HG03159 (cell line): Measurements from ENCODE around the gene SP140.
"Not testable (repeated sequence)": the region's sequence is repeated elsewhere in the genome, so short reads cannot be mapped to it uniquely, and the experiment has no call there.

ENCODE experiments used
- ATAC-seq: cut with Tn5 transposase; IDR thresholded peaks from one replicate; pipeline ENCODE4 v1.9.1; 2021; ENCODE audit warnings: mild to moderate bottlenecking, moderate library complexity; ENCODE audit not compliant: unreplicated experiment

The SP140 gene

DNA sequence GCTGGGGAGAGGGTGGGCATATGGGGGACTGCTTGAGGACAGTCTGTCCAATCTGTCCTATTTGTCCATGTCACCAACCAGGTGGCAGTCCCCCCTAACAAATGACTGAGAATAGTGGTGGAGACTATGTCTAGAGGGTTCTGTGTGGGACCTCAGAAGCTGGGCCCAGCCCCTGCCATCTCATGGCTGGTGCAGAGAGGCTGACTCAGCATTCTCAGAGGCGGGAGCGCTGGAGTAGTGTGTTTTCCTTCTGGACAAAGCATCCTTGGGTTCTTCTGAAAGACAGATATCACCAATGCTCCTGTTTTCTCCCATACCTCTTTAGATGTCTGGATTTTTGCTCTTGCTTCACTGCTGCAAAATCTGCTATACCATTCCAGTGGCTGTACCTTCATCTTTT is 57.4 kb downstream of the SP140 start:
- ATAC-seq: no peak

- ATAC-seq: no peak
Measured at GRCh38 chr2:230286048-230286447, 60.5 kb downstream of the SP140 start.

- not testable (repeated sequence) for ATAC-seq
Measured at GRCh38 chr2:230289311-230289710, 63.8 kb downstream of the SP140 start.

DNA sequence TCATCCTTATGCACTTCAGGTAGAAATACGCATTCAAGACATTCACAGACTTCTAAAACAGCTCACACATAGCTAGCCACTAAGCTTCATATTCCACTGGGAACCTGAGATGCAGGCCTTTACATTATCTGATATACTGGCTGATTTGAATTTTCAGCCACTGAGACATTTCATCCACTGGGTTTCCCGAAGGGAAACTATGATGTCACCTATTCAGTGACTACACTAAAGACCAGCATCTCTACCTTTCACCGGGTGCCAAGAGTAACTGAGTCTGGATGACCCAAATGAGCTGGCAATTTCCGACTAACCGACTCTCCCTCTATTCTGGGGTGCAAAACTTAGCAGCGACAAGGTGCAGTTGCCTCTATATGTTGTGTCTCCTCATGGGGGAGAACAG is 69.7 kb downstream of the SP140 start:
- no peak for ATAC-seq

- no peak for ATAC-seq
Measured at GRCh38 chr2:230296917-230297316, 71.4 kb downstream of the SP140 start.

DNA sequence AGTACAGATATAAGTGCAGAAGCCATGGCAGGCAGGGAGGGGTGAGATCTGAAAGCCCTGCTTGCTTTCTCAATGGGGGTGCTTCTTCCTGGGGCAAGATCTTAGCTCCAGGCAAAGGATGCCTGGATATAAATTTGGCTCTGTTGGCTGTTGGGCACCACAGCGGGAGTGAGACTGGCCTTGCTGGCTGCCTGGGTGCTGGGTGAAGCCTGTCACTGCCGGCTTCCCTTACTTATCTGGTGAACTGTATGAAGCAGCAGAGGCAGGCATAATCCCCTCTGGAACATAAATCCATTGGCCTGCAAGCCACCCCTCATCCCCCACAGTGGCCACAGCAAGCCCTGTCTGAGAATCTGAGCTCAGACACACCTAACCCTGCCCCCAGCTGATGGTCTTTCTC is 74.1 kb downstream of the SP140 start:
- no peak for ATAC-seq

DNA sequence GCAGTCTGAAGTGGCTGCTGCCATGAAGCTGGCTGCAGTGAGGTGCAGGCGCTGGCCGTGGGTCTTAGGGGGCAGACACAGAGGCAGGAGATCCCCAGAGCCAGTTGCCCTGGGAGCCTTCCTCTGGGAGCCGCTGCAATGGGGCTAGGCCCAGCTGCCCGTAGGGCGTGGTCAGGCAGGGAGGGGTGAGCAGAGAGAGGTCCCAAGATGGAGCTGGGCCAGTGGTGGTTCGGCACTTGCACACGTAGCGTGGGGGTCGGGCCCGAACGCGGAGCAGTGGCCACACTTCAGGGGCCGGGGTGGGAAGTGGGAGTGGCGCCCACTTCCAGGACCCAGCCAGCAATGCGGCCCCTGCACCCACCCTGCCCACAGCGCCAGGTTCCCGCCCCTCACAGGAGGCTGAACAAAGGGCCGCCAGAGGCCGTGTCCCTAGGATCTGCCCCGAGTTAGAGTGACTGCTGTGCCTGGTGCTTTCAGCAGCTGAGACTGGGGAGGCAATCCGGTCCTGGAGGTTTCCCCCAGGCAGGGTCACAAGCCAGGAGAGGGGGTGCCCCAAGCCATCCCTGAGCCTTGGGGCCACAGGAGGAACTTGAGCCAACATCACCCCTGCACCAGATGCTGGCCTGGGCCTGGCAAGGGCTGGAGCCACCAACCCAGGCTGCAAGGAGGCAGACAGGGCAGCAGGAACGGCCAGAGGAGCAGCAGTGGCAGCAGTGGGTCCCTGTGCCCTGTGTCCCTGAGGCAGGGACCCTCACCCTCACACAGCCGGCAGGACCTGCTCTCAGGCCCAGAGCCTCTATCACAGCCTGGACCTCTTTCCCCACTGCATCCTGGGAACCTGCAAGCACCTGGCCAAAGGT is 80.1 kb downstream of the SP140 start:
- no peak for ATAC-seq

DNA sequence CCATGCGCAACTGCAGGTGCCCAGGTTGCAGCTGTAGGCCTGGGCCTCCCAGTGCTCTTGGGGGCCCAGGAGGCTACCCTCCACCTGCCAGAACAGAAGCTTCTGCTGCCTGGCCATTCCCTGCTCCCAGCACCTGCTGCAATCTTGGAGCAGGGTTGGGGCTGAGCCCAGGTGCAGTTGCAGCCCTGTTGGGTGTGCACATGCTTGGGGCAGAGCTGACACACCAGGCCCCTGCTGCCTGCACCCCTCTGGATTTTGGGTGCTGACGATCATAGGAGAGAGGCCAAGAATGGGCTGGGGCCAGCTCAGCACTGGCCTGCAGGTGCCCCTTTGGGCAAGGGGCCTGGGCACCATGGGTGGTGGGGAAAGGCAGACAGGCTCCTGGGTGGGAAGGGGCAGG is 80.9 kb downstream of the SP140 start:
- no peak for ATAC-seq

GRCh38 chr2:230307485-230307884 is 81.9 kb downstream of the SP140 start:
- no peak for ATAC-seq

DNA sequence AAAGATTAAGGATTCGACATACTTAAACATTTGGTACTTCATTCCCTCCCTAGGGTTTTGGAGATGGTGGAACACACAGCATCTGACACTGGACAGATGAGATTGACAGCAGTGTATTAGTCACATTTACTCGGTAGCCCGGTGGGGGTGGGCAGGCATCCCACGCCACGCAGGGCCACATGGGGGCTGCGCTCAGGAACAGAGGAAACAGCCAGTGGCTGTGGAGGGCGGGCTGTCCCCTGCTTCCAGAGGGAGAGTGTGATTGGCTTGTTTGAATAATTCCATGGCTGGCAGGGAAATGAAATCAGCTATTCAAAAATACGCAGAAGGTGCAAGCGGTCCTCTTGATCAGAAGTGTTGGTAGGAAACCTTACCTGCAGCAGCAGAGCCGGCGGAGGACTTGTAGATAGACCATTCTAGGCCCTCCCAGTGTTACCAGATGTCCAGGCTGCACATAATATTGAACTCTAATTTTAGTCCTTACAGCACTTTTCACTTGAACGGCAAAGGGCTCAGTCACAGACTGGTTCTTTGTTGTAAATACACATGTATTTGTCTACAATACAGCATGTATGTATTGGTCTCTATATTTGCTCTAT is 83.0 kb downstream of the SP140 start:
- ATAC-seq: no peak

DNA sequence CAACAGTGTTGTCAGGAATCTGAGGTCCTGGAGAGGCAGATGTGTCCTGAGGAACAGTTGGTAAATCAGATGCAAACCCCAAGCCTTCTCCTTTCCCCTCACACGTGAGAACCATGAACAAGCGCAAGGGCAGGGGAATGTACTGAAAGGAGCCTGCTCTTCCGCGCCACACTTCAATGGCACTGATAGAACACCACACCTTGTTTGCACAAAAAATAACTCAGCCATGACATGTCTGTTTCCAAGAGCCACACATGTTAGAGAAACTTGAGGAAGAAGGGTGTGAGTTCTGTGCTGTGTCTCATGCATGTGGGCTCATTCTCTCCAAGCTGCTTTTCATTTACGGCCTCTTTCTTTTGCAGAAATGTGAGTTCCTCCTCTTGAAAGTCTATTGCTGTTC is 85.3 kb downstream of the SP140 start:
- not testable (repeated sequence) for ATAC-seq

DNA sequence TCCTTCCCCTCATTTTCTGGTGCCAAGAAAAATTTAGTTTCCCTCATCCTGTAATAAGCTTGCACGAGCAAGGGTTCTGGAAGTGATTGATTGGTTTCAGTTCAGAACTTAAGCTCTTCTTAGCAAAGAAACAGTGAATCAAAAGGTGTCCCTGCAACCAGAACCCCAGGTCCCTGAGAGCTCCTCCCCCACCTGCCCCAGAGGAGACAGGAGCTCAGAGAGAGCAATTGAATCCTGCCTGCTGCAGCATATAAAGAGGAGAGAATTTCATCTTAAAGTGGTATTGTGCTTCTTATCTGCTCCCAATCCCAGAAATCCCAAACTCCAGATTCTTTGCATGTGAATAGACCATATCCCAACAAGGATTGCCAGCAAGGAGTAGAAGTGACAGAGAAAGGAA is 86.1 kb downstream of the SP140 start:
- not testable (repeated sequence) for ATAC-seq

GRCh38 chr2:230312638-230313037 is 87.1 kb downstream of the SP140 start:
- no peak for ATAC-seq

DNA sequence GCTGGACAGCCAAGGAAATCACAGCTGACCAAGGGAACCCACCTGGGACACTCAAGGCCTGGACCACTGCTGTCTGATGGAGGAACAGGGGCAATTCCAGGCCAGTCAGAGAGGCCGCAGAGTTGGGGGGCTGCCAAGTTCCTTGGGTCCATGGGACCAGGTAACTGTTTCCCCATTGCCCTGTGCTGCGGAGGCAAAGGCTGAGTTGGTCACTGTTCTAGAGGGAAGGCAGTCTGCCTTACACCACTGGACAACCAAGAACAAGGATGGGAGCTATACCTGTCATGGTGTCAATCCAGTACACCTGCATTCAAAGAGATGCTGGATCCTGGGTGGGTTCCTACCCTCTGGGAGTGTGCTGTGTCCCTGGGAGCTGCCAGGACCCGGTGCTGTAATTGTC is 91.8 kb downstream of the SP140 start:
- ATAC-seq: no peak

GRCh38 chr2:230318190-230319121 is 92.9 kb downstream of the SP140 start:
- peak; percentile 38 for ATAC-seq

GRCh38 chr2:230319211-230319862 is 93.8 kb downstream of the SP140 start:
- ATAC-seq: peak; percentile 90

DNA sequence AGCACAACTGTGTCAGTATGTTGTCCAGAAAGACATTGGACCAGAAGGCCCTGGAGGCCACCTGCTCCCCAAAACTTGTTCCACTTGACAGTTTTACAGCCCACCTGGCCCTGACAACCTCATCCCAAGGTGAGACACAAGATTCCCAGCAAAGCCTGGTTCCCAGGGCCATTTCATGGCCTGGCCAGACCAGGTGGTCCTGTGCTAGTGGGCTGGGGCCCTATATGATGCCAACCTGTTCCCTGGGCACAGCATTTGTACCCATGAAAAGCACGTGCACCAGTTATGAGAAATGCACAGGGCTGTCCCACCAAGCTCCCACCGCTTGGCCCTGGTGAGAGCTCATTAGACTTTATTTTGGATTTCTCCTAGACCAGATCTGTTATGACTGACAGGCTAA is 95.5 kb downstream of the SP140 start:
- no peak for ATAC-seq

DNA sequence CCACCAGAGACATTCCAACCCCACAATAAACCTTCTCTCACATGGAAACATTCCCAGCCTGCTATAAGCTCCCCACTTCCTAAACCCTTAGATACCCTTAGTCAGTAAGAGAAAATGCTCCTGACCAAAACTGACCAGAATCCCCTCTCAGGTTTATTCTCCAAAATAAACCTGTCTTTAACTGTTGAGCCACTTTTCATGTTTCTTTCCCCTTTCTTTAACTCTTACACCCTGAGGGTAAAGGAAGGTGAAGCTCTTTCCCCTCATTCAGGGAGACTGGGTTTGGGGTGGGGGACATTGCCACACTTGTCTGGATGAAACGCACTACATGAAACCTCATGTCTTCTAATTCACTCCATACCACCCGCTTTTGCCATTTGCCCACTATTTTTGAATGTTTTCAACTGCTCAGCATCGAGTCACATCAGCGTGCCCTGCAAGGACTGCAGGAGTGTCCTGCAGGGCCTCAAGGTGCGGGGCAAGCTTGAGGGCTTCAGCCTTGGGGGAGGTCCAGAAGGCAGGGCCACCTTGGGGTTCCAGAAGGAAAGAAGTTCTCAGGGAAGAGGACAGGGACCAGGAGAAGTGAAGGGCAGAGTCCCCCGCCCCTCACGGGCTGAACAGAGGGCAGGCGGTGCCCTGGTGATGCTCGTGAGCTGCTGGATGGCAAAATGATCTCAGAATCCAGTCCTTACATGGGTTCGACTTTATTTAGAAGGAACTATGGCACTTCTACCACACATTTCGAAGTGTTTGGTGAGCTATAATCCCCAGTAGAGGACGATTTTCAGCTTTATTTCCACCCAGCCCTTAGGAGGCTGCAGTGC is 97.2 kb downstream of the SP140 start:
- ATAC-seq: no peak

- no peak for ATAC-seq
Measured at GRCh38 chr2:230323385-230324106, 98.0 kb downstream of the SP140 start.
